Measurements from ENCODE around the gene LZTFL1. TPM values are rescaled to one million over a fixed set of nuclear protein-coding genes. Genes with fewer than 3 reads are reported as not detected.

The LZTFL1 gene
- total RNA-seq, 2 donors from 2014 or later = 12.1 to 19.8 TPM

DNA sequence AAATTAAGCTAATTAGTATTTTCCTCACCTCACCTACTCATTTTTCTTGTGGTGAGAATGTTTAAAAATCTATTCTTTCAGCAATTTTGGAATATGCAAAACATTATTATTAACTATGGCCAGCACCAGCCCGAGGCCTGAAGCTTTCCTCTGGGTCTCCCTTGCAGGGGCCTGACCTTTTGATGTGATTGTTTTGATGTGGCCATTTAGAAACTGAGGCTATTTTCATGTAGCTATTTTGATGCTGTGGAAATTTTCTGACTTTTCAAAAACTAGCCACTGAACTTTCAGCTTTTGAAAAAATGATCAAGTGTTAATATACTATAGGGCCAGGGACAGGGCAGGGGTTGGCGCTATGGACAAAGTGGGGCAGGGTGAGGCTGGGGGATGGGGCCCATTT, 36.2 kb upstream of the LZTFL1 start:
- Histone ChIP-seq H3K4me3 (ENCODE audit: low read length) (no peak overlapping the region), H3K9ac (ENCODE audit: extremely low read depth, low read length, poor library complexity, severe bottlenecking) (no peak overlapping the region), H3K9me3 (ENCODE audit: control insufficient read depth, low read length) (no peaks in the 10 kb centered on the region), H3K27me3 (ENCODE audit: control insufficient read depth, insufficient read depth, low read length, poor library complexity, severe bottlenecking) (peaks cover 36% of the 10 kb centered on the region), H3K27ac (ENCODE audit: low read depth, low read length) (no peak overlapping the region), H3K36me3 (ENCODE audit: control insufficient read depth, insufficient read depth, low read length) (no peaks in the 10 kb centered on the region), H3K4me1 (ENCODE audit: control insufficient read depth, insufficient read depth, low read length) (no peaks in the 10 kb centered on the region)
- TF ChIP-seq, protein P1, sequence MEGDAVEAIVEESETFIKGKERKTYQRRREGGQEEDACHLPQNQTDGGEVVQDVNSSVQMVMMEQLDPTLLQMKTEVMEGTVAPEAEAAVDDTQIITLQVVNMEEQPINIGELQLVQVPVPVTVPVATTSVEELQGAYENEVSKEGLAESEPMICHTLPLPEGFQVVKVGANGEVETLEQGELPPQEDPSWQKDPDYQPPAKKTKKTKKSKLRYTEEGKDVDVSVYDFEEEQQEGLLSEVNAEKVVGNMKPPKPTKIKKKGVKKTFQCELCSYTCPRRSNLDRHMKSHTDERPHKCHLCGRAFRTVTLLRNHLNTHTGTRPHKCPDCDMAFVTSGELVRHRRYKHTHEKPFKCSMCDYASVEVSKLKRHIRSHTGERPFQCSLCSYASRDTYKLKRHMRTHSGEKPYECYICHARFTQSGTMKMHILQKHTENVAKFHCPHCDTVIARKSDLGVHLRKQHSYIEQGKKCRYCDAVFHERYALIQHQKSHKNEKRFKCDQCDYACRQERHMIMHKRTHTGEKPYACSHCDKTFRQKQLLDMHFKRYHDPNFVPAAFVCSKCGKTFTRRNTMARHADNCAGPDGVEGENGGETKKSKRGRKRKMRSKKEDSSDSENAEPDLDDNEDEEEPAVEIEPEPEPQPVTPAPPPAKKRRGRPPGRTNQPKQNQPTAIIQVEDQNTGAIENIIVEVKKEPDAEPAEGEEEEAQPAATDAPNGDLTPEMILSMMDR (conservative IDR thresholded peaks at IDR 0.05) = no peak
- Mint-ChIP-seq H3K27ac (no peak overlapping the region), H3K4me1 (no peaks in the 10 kb centered on the region), H3K36me3 (ENCODE audit: low read depth) (no peaks in the 10 kb centered on the region), H3K4me3 (no peak overlapping the region), H3K9me3 (no peaks in the 10 kb centered on the region), H3K27me3 (ENCODE audit: insufficient read depth) (peaks cover 18% of the 10 kb centered on the region)
- WGBS, 2 experiments (ENCODE audit: insufficient coverage in 1 of 2, insufficient read length in 1 of 2) = 97% methylated on average over 2 of the region's 2 CpGs; no CpG with 5 or more reads in 1 of the 2 experiments
- no peak for DNase-seq

DNA sequence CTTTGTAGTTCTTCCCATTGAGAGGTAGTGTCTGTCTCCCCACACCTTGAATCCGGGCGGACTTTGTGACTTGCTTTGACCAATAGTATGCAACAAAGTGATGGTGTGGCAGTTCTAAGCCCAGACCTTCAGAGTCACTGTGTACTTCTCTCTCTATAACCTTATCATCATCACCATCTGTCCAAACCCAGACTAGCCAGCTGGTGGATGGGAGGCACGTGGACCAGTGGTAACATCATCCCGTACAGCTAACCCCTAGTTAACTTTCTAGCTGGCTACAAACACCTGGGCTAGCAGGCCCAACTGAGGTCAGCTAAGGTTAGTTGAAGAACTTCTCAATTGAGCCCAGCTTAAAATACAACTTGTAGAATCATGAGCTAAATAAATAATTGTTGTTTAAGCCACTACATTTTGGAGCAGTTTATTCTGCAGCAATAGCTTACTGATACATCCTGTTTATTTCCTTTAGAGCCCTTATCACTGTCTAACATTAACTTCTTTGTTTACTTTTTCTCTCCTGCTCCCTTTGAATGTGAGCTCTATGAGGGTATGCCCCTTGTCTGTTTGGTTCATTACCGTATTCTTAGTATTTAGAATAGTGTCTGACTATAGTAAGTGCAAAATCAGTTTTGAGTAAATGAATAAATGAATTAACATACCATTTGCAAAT, 32.9 kb upstream of the LZTFL1 start:
- H3K36me3 ChIP-seq (ENCODE audit: control insufficient read depth, insufficient read depth, low read length) = no peaks in the 10 kb centered on the region
- Mint-ChIP-seq H3K4me3 (no peak overlapping the region), H3K9me3 (no peaks in the 10 kb centered on the region), H3K4me1 (peaks cover 15% of the 10 kb centered on the region), H3K27ac (no peak overlapping the region), H3K27me3 (ENCODE audit: insufficient read depth) (peaks cover 15% of the 10 kb centered on the region), H3K36me3 (ENCODE audit: low read depth) (no peaks in the 10 kb centered on the region)
- peaks cover 24% of the 10 kb centered on the region for H3K27me3 ChIP-seq (ENCODE audit: control insufficient read depth, insufficient read depth, low read length, poor library complexity, severe bottlenecking)
- H3K27ac ChIP-seq (ENCODE audit: low read depth, low read length) = no peak overlapping the region
- H3K9ac ChIP-seq (ENCODE audit: extremely low read depth, low read length, poor library complexity, severe bottlenecking) = no peak overlapping the region
- no peaks in the 10 kb centered on the region for H3K9me3 ChIP-seq (ENCODE audit: control insufficient read depth, low read length)
- WGBS, 2 experiments (ENCODE audit: insufficient coverage in 1 of 2, insufficient read length in 1 of 2) = 84 to 100% methylated on average over 1 to 5 of the region's 5 CpGs
- no peaks in the 10 kb centered on the region for H3K4me1 ChIP-seq (ENCODE audit: control insufficient read depth, insufficient read depth, low read length)
- TF ChIP-seq, protein P1 (conservative IDR thresholded peaks at IDR 0.05) = no peak
- H3K4me3 ChIP-seq (ENCODE audit: low read length) = no peak overlapping the region
- DNase-seq = no peak

DNA sequence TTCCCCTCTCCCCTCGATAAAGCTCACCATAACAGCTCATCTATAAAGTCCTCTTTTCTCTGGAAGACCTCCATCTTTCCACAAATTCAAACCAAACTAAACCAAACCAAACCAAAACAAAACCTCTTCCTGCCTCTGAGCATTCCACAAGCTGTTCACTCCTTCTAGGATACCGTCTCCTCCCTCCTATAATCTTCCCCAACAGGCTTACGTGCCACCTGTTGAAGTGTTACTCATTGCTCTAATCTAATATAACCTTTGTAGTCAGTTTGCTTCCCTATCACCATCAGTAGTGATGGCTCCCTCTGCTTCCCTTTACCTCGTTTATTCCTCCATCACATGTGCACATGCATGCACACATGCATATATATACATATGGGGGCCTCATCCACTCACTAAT, 31.7 kb upstream of the LZTFL1 start:
- no peak overlapping the region for H3K27ac Mint-ChIP-seq
- 83 to 86% methylated on average over 4 of the region's 4 CpGs for WGBS, 2 experiments (ENCODE audit: insufficient coverage in 1 of 2, insufficient read length in 1 of 2)
- no peaks in the 10 kb centered on the region for H3K4me1 ChIP-seq (ENCODE audit: control insufficient read depth, insufficient read depth, low read length)
- H3K4me3 ChIP-seq (ENCODE audit: low read length) = no peak overlapping the region
- H3K9me3 Mint-ChIP-seq = no peaks in the 10 kb centered on the region
- peaks cover 10% of the 10 kb centered on the region for H3K27me3 Mint-ChIP-seq (ENCODE audit: insufficient read depth)
- peaks cover 15% of the 10 kb centered on the region for H3K4me1 Mint-ChIP-seq
- no peak overlapping the region for H3K4me3 Mint-ChIP-seq
- no peak overlapping the region for H3K9ac ChIP-seq (ENCODE audit: extremely low read depth, low read length, poor library complexity, severe bottlenecking)
- no peak overlapping the region for H3K27ac ChIP-seq (ENCODE audit: low read depth, low read length)
- peaks cover 20% of the 10 kb centered on the region for H3K27me3 ChIP-seq (ENCODE audit: control insufficient read depth, insufficient read depth, low read length, poor library complexity, severe bottlenecking)
- DNase-seq = no peak
- TF ChIP-seq, protein P1 (conservative IDR thresholded peaks at IDR 0.05) = no peak
- no peaks in the 10 kb centered on the region for H3K9me3 ChIP-seq (ENCODE audit: control insufficient read depth, low read length)
- no peaks in the 10 kb centered on the region for H3K36me3 Mint-ChIP-seq (ENCODE audit: low read depth)
- no peaks in the 10 kb centered on the region for H3K36me3 ChIP-seq (ENCODE audit: control insufficient read depth, insufficient read depth, low read length)

Measured in endodermal cell (in vitro differentiated cells).